NCI-H2107 treated with DMSO at 0.1 percent for 48 hours (cell line): ENCODE results near the gene SNX2.

Experiments
- DNase-seq: peaks from one replicate; lab custom pipeline; 2025; ENCODE audit not compliant: unreplicated experiment; lab: John Stamatoyannopoulos, UW

SNX2 gene

DNA sequence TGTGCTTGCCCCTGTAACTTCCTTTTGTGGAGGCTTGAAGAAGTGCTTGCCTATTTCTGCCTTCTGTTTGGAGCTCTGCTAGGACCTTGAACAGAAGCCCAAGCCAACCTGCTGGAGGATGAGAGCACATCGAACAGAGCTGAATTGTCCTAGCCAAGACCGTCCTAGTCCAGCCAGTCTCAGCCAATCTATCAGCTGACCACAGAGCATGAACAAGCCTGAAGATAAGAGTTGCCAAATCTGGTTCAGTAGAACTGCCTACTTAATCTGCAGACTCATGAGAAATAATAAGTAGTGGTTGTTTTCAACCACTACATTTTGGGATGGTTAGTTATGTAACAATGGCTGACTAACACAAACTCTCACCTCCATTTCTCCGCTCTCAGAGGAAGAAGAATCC is 4.4 kb upstream of the SNX2 start:
- DNase-seq = no peak

DNA sequence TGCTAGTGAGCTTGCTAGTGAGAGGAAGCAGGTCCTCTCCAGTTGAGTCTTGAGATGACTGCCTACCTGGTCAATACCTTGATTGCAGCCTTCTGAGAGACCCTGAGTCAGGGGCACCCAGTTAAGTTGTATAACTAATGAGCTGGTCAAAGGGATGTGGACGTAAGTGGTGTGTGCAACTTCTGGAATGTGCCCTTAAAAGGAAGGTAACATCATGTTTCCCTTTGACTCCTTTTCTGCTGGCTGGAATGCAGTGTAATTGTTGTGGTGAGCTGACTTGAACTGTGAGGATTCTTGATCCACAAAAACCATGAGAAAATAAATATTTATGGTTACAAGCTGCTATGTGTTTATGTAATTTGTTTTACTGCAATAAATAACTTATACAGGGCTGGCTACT is 2.4 kb upstream of the SNX2 start:
- DNase-seq = no peak

DNA sequence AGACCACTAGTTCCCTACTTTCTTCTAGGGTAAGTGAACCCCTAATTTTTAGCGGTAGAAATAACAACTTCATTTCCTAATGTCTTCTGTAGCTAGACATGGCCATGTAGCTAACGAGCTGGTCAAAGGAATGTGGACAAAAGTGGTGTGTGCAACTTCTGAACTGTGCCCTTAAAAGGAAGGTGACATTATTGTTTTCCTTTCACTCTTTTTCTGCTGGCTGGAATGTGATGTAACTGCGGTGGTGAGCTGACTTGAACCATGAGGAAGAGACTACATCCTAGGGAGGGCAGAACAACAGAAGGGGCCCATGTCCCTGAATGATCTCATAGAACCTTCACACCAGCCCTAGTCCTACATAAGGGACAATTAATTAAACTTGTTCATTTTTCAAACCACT is 1.3 kb upstream of the SNX2 start:
- DNase-seq = no peak

DNA sequence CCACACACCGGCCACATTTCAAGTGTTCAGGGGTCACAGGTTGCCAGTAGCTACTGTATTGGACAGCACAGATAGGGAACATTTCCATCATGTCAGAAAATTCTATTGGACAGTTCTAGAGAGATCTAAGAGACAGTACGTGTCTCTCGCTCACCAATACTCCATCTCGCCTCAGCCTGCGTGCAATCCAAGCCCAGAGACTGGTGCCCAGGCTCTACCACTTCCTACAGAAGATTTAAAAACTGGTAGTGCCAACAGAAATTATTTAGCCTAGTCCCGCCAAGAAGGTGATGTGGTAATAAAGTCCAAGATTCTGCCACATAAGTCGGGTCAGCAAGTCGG is 390 bp upstream of the SNX2 start:
- DNase-seq = no peak

DNA sequence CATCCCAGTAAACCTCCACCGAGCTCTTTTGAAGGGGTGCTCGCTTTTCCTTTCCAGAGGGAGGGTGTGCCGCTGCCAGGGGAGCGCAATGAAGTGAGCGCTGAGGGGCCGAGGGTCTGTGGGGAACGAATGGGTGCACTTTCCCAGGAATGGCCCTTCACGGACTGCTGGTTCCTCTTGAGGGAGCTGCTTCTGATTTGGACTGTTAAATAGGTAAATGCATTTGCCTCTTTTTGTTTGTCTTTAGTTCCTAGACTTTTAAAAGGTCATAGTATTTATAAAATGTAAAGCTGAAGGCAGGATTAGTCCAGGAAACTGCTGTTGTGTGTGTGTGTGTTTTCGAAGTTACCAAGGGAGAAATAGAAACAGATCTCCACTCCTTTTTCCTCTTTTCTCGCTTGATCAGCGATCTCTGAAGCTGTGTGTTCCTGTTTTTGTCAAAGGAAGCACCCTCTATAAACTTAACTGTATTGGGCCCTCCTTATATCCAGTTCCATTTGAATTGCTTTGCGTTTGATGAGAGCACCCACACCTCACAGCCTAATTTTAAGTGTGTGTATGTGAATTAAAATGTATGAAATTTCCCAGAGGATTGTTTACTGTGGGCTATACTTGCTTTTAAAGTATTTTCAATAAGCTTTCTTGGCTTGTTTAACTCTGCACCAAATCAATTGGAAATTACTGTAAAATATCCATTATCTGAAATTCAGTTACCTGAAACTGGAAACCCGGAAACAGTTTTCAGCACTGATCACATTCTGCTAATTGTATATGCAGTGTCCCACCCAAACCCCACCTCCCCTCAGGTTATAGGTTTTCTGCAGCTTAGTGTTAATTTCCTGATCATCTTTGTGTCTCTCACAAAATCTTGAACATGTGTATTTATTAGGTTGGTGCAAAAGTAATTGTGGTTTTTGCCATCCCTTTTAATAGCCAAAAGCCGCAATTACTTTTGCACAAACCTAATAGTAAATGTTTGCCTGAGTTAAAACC is 966 bp downstream of the SNX2 start:
- peak; percentile 7 for DNase-seq

DNA sequence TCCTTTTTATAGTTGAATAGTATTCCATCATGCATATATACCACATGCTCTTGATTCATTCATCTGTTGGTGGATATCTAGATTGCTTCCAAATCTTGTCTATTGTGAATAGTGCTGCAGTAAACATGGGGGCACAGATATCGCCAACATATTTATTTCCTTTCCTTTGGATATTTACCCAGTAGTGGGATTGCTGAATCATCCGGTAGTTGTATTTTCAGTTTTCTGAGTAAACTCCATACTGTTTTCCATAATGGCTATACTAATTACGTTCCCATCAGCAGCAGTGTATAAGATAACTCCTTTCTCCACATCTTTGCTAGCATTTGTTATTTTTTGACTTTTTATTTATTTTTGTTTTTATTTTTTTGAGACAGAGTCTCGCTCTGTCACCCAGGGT is 3.3 kb downstream of the SNX2 start:
- no peak for DNase-seq

DNA sequence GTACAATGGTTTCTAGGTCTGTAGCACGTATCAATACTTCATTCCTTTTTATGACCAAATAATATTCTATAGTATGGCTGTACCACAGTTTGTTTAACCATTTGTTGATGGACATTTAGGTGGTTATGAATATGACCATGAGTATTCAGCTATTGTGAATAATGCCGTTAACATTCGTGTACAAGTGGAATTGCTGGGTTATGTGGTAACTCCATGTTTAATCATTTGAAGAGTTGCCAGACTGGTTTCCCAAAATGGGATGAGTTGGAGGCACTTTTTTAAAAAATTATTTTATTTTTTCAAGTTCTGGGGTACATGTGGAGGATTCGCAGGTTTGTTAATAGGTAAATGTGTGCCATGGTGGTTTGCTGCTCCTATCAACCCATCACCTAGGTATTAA is 4.6 kb downstream of the SNX2 start:
- no peak for DNase-seq

DNA sequence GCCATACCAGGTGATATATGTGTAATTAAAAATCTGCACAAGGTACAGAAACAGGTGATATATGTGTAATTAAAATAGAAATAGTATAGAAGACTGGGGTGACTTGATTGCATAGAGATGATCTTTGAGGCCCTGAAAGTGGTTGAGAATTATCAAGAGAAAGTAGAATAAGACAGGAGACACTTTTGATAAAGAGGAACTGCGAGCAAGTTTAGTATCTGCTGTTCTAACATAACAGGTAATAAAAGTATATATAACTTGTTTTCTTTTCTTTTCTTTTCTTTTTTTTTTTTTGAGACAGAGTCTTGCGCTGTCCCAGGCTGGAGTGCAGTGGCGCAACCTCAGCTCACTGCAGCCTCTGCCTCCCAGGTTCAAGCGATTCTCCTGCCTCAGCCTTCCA is 5.4 kb downstream of the SNX2 start:
- no peak for DNase-seq

DNA sequence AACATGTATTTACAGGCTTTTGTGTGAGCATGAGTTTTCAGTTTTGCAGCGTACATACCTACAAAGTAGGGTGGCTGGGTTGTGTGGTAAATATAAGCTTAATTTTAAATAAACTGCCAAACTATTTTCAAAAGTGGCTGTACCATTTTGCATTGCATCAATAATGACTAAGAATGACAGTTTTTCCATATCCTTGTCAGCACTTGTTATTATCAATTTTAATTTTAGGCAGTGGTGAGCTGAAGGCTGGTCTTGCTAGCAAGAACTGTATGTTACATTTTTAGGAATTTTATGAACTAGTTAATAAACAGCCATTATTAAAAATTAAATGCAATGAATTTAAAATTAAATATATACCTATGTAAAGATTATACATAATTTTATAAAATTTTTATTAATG is 6.6 kb downstream of the SNX2 start:
- DNase-seq = no peak

DNA sequence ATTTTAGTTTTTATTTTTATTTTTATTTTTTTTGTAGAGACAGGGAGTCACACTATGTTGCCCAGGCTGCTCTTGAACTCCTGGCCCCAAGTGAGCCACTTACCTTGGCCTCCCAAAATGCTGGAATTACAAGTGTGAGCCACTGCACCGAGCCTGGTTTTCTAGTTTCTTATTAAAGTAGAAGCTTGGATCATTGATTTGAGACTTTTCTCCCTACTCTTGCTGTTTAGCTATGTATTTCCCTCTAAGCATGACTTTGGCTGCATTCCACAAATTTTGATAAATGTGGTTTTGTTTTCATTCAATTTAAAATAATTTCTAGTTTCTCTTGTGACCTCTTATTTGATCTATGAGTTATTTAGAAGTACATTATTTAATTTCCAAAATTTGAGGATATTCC is 10.4 kb downstream of the SNX2 start:
- DNase-seq = no peak

DNA sequence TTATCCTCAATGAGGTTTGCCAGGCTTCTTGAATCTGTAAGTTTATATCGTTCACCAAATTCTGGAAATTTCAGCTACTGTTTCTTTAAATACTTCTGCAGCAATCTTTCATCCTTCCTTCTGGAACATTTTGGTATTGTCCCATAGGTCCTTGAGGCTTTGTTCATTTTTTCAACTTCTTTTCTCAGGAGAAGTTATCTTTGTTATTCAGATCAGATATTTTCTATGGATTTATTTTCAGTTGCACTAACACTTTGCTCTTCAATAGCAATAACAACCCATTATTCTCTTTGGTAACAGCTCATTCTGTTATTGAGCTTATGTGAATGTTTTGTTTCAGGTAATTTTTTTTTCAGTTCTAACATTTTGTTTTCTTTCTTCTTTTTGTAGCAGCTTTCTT is 13.5 kb downstream of the SNX2 start:
- no peak for DNase-seq

DNA sequence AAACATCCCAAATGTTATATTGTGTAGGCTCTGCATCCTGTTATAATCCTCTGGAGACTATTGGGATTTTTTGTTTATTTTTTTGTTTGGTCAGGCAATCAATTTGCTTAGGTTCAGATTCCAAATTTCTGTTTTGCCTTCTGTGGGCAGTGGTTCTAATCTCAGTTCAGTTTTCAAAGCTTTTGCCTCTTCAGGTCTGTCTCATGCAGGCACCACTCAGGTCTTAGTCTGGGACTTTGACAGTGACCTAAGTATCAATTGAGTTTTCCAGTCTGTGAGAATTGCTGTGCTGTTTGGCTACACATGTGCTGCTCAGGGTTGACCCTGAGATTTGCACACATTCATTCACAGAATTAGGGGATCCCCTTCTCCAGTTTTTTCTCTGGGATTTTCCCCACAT is 14.1 kb downstream of the SNX2 start:
- no peak for DNase-seq

DNA sequence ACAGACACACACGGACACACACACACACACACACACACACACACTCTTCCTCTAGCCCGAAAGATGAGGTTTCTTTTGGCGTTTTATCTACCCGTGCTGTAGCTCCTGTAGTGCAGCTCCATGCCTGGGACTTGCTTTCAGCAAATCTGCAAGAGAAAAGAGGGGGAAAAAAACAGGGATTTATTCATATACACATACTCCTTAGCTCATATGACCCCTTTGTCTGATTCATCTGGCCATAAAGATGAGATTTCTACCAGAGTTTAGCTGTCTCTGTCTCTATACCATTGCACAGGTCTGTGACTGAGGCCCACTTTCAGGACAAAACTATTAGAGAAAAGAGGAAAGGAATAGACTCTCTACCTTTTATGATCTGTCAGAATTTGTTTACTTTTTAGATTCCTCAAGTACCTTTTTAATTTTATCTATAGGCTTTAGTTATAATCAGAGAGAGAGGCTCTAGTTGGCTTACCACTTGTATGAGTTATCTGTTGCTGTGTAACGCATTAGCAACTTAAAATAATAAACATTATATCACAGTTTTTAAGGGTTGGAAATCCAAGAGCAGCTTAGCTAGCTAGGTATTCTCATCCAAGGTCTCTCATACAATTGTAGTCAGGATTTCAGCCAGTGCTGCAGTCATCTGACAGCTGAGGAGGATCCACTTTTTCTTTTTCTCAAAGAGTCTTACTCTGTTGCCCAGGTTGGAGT is 14.7 kb downstream of the SNX2 start:
- no peak for DNase-seq

DNA sequence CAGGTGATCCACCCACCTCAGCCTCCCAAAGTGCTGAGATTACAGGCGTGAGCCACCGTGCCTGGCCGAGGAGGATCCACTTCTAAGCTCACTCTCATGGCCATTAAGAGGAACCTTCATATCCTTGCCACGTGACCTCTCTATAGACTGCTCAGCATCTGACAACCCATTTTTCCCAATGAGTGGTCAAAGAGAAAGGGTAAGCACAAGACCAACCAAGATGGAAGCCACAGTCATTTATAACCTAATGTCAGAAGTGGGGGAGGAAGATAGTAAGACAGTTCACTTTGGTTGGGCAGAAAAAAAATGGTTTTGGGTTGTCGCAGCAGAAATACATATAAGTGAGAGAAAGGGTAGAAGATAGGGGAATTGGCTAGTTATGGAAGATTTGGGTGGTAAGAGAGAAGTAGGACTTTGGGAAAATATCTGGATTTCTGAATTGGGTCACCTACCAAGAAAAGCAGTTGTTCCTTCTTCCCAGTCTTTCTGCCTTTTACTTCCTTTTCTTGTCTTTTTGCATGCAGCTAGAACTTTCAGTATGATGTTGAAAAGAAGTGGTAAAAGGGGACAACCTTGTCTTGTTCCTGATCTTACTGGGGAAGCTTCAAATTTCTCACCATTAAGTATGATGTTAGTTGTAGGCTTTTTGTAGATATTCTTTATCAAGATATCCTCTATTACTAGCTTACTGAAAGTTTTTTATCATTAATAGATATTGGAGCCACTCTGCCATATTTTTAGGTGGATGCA is 15.6 kb downstream of the SNX2 start:
- DNase-seq = no peak

DNA sequence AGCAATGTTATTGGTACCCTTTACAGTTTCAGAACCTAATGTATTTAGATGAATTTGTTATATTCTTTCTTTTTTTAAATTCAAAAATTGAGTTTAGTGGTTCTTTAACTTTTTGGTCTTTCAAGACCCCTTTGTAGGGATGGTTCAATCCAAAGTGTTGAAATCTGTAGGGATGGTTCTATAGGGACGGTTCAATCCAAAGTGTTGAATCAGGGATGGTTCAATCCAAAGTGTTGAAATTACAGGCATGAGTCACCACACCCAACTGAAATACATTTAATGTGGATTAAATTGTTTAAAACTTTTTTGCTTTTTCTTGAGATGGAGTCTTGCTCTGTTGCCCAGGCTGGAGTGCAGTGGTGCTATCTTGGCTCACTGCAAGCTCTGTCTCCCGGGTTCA is 30.6 kb downstream of the SNX2 start:
- no peak for DNase-seq

DNA sequence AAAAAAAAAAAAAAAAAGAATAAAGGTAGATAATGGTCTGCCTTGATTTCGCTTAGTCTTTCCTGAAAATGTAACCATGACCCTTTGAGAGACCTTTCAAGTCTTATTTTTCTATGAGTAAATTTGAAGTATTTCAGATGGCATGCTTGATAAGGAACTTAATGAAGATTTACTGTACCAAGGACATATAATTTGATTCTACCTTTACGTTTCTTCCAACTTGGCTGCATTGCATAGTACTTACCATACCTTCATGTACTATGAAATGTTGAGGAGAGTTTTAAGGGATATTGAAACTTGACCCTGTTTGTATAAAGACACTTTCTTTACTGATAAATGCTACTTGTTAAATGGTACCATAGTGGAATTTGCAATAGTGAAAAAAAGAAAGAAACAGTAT is 35.5 kb downstream of the SNX2 start:
- DNase-seq = no peak

DNA sequence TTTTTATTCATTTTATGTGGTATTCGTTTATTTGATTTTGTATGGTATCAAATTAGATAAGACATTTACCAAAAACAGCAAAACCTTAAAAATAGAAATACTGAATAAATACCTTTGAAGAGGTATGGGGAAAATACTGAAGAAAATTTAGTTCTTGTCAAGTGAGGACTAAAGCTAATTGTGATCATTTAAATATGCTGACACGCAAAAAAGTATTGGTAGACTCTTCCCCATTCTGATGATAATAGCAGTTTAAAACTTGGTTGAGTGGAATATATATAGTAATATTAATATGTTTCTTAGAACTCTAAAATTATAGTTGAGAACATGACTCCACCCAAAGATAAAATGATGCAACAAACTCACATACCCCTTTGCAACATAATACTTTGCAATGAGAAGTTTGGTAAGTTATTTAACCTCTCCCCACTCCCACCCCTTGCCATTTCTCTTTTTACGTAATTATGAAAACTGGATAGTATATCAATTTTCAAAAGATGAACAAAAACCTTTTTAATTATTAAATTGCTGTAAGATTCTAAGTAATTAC is 40.4 kb downstream of the SNX2 start:
- no peak for DNase-seq

DNA sequence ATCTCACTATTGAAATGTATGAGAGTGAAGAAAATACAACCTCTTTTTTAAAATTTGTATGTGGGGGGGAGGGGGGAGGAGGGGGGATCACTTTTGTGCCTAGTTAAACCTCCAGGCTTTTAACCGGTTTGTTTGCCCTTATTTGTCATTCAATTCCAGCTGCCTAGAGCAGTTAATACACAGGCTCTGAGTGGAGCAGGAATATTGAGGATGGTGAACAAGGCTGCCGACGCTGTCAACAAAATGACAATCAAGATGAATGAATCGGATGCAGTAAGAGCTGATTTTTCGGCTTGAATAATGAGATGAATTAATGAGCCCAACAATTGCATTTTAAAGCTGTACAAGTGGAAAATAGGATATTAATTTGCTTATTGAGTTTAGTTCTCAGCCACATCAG is 41.9 kb downstream of the SNX2 start:
- DNase-seq = no peak

DNA sequence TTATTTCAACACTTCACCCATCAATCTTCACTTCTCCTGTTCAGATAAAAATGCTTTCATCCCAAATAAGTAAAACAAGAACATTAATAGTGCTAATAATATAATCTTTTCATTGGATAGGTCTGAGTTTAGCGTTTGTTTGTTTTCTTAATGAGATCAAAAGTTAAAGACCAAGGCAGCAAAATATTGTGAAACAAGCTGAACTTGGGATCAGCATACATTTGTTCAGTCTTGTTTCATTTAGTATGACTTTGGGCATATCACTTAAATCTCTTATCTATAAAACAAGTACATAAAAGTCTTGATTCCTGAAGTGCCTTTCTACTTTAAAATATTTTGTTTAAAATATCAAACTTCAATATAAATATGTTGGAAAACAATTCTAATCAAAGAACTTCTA is 57.1 kb downstream of the SNX2 start:
- DNase-seq = no peak

DNA sequence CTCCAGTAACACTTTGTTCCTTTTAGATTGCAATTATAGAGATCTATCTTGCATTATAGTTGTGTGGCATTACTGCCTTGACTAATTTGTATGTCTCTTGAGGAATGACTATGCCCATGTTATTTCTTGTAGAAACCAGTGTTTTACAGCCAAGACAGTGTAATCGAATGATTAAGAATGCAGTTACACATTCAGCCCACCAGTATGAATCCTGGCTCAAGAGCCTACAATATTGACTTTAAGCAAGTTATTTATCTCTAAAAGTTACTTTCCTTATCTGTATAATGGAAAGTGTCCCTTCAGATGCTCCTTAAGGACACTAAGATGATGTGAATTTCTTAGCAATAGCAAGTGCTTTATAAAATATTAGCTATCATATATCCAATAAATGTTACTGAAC is 60.8 kb downstream of the SNX2 start:
- no peak for DNase-seq

DNA sequence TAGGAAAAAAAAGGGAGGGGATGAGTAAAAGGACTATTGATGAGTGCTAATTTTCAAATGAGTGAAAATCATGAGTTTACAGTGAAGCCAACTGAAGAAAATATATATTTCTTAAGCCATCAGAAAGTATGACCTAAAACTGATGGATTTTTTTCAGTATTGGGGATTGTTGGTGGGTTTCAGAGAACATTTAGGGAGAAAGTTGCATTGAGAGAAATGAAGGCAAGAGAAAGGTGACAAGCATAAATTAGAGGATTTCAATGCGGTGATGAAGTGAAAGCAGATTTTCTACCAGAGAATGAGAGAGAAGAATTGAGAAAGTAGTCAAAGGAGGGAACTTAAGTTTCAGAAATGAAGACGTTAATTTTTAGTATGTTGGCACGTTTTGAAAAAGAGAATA is 62.1 kb downstream of the SNX2 start:
- no peak for DNase-seq

DNA sequence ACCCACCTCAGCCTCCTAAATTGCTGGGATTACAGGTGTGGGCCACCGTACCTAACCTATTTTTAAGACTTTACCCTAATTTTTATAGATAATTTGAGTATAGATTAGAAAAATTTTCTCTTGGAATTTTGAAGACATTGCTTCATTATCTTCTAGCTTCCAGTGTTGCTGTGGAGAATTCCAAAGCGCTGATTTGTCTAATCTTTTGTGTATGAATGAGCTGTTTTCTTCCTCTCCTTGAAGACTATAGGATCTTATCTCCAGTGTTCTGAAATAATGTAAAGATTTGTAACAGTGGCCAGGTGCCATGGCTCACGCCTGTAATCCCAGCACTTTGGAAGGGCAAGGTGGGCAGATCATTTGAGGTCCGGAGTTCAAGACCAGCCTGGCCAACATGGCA is 64.9 kb downstream of the SNX2 start:
- no peak for DNase-seq
